ENCODE results near the gene TUBGCP2. TPM values are rescaled to one million over a fixed set of nuclear protein-coding genes. Genes with fewer than 3 reads are reported as not detected.

The TUBGCP2 gene
- total and polyA plus RNA-seq, 2 of the 13 experiments (the other 11 are each of a cell fraction or from before 2014, with no cell fraction given), result 21.3 to 34.5 TPM

DNA sequence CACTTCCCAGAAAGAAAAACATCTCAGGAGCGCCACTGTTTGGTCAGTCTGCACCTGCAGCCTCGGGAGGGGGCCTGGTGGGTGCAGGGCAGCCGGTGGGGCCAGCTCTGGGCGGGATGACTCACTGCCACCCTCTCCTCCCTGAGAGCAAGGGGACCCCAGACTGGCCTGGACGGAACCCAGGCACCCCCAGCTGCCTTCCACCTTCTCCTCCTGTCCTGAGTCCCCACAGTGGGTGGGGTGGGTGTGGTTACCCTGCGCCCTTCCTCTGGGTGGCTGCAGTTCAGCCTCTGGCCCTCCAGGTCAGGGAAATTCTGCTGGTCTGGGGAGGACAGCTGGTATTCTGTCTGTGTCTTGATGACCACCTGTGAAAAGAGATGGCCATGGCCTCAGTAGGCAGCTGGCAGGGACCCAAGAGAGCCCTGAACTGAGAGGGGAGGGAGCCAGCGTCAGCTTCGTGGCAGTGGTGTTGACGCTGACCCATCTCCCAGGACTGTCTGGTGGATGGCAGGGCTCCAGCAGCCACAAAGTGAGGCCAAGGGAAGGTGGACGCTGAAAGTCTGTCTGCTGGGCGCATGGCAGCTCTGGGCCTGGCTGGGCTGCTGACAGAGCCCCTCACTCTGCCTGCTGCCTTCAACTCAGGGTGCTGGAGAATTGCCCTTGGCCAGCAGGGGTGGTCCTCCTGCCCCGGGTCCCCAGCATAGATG is 19.1 kb upstream of the TUBGCP2 start:
- BruUV-seq (replicated peaks), result no TSS peak
- no peak for ATAC-seq
- Histone ChIP-seq H3K4me2 (ENCODE audit: low read depth, low read length) (no peak overlapping the region), H3K4me3 (replicated peaks in 1 of 3; ENCODE audit: insufficient read depth in 1 of 3, low read depth in 2 of 3, low read length in 3 of 3) (no peak overlapping the region; a peak in 1 of 6 replicates), H3K9ac (ENCODE audit: insufficient read depth, low read depth, low read length) (no peak overlapping the region), H3K27ac (ENCODE audit: extremely low read length, insufficient read depth, low read length) (no peak overlapping the region), H2AFZ (ENCODE audit: low read length) (no peak overlapping the region), H3K36me3 (replicated peaks in 1 of 2; ENCODE audit: control insufficient read depth in 1 of 2, insufficient read depth in 2 of 2, low read length in 2 of 2) (no peaks in the 10 kb centered on the region), H3K27me3 (ENCODE audit: control insufficient read depth in 1 of 2, insufficient read depth in 2 of 2, low read length in 2 of 2) (peaks cover 7 to 67% of the 10 kb centered on the region in 2 experiments), H3K79me2 (ENCODE audit: insufficient read depth, low read length) (no peaks in the 10 kb centered on the region), H3K9me3 (ENCODE audit: low read length) (no peaks in the 10 kb centered on the region), H4K20me1 (ENCODE audit: insufficient read depth, low read length) (no peaks in the 10 kb centered on the region), H3K4me1 (ENCODE audit: insufficient read depth, low read length) (peaks cover 29% of the 10 kb centered on the region)
- TF ChIP-seq, protein P1, sequence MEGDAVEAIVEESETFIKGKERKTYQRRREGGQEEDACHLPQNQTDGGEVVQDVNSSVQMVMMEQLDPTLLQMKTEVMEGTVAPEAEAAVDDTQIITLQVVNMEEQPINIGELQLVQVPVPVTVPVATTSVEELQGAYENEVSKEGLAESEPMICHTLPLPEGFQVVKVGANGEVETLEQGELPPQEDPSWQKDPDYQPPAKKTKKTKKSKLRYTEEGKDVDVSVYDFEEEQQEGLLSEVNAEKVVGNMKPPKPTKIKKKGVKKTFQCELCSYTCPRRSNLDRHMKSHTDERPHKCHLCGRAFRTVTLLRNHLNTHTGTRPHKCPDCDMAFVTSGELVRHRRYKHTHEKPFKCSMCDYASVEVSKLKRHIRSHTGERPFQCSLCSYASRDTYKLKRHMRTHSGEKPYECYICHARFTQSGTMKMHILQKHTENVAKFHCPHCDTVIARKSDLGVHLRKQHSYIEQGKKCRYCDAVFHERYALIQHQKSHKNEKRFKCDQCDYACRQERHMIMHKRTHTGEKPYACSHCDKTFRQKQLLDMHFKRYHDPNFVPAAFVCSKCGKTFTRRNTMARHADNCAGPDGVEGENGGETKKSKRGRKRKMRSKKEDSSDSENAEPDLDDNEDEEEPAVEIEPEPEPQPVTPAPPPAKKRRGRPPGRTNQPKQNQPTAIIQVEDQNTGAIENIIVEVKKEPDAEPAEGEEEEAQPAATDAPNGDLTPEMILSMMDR (CRISPR knock-in tag; IDR thresholded peaks at IDR 0.05), result 0 out of 2 replicates have a peak, but pooled peaks have one; percentile 18
- 0 out of 2 replicates have a peak, but pooled peaks have one; percentile 24 for TF ChIP-seq ZBTB7A (CRISPR knock-in tag; IDR thresholded peaks at IDR 0.05)
- no peak for TF ChIP-seq CEBPZ (IDR thresholded peaks at IDR 0.05; ENCODE audit: low read length)
- in situ Hi-C loops (cut with HindIII; ENCODE audit: extremely low pct_ligation_motif_present, low pct_unique_long_range_greater_than_20kb) (no loop called here), intact Hi-C loops (cut with micrococcal nuclease; ENCODE audit: unreplicated experiment) (loop anchor here (1.0 to 10.0 kb wide), 3 partner anchors 21 to 67 kb away; partner anchors contain the start of genes ECHS1, MTG1 and PAOX)
- WGBS (ENCODE audit: low lambda C conversion rate), result 0% methylated on average over 2 of the region's 12 CpGs
- no peak for DNase-seq (ENCODE audit: low spot score)
- no peak for FAIRE-seq
- ChIA-PET CTCF (ENCODE audit: low intra/inter-chr PET ratio, low total read pairs) (no interaction called here), POLR2A (interaction anchor here (2.0 to 4.5 kb wide), 2 partner anchors 20 to 30 kb away, joined by 9 to 31 read pairs; partner anchors contain the start of genes FUOM and PRAP1)
